ENCODE results near the gene TCP1.

GRCh38 chr6:159805440-159806020 lies 16.1 kb upstream of the TCP1 start:
- TF ChIP-seq CTCF (IDR thresholded peaks at IDR 0.05) = no peak
- TF ChIP-seq POLR2A (IDR thresholded peaks at IDR 0.05) = no peak
